HEK293 (cell line): ENCODE measurements around the gene TMPRSS4.

Source experiments
- CTCF ChIA-PET: fragments of 350-600 bp; formaldehyde crosslinking; extraction: SDS; loops from one replicate; lab custom pipeline; 2021; ENCODE audit warnings: antibody characterized with exemption; lab: Yijun Ruan, JAX
- POLR2A ChIA-PET: fragments of 300-600 bp; formaldehyde crosslinking; extraction: SDS; loops from one replicate; lab custom pipeline; 2020; ENCODE audit warnings: antibody characterized with exemption, inconsistent platforms; lab: Yijun Ruan, JAX
- H3K27ac ChIP-seq: fragments of 200-500 bp; sonication (Bioruptor generic); 2 replicates; pipeline ENCODE4 v1.5.1; 2014; ENCODE audit warnings: low read depth, low read length, control low read depth, inconsistent platforms; ENCODE audit errors: extremely low read depth
- H3K36me3 ChIP-seq, 2 experiments: fragments of 200-500 bp in 1 of 2; sonication (Bioruptor generic) in 1 of 2; 1 replicate in 1 of 2; 2 replicates in 1 of 2; pipeline ENCODE4 v1.5.1; 2014 to 2017; ENCODE audit warnings: inconsistent platforms in 2 of 2, low read length in 2 of 2; ENCODE audit not compliant: control insufficient read depth in 2 of 2, insufficient read depth in 1 of 2
- H3K4me1 ChIP-seq: fragments of 200-500 bp; sonication (Bioruptor generic); 2 replicates; pipeline ENCODE4 v1.5.1; 2014; ENCODE audit warnings: mild to moderate bottlenecking, low read length, inconsistent platforms; ENCODE audit not compliant: control insufficient read depth, insufficient read depth
- H3K4me3 ChIP-seq: 2 replicates; pipeline ENCODE4 v1.5.1; 2011; ENCODE audit warnings: low read depth, mild to moderate bottlenecking, control low read depth, low read length, moderate library complexity
- H3K9me3 ChIP-seq: fragments of 200-500 bp; sonication (Bioruptor generic); 2 replicates; pipeline ENCODE4 v1.5.1; 2014; ENCODE audit warnings: low read depth, low read length, inconsistent platforms; ENCODE audit not compliant: control insufficient read depth, insufficient read depth
- KLF1 ChIP-seq: fragments of 450-650 bp; formaldehyde crosslinking; IDR thresholded peaks from 2 replicates; pipeline ENCODE4 v1.5.1; 2016; ENCODE audit warnings: missing biosample characterization, missing genetic modification characterization
- KLF17 ChIP-seq: fragments of 450-650 bp; formaldehyde crosslinking; IDR thresholded peaks from 2 replicates; pipeline ENCODE4 v1.5.1; 2016; ENCODE audit warnings: missing biosample characterization, missing genetic modification characterization
- PRDM10 ChIP-seq: fragments of 450-650 bp; formaldehyde crosslinking; IDR thresholded peaks from 2 replicates; pipeline ENCODE4 v1.5.1; 2016; ENCODE audit warnings: missing biosample characterization, missing genetic modification characterization
- SP7 ChIP-seq: fragments of 450-650 bp; formaldehyde crosslinking; IDR thresholded peaks from 2 replicates; pipeline ENCODE4 v1.5.1; 2016; ENCODE audit warnings: missing biosample characterization, missing genetic modification characterization
- ZBTB10 ChIP-seq: fragments of 450-650 bp; formaldehyde crosslinking; IDR thresholded peaks from 2 replicates; pipeline ENCODE4 v1.5.1; 2016; ENCODE audit warnings: missing biosample characterization, missing genetic modification characterization
- ZBTB20 ChIP-seq: fragments of 450-650 bp; formaldehyde crosslinking; IDR thresholded peaks from 2 replicates; pipeline ENCODE4 v1.5.1; 2016; ENCODE audit warnings: missing biosample characterization, missing genetic modification characterization
- ZIC2 ChIP-seq: fragments of 450-650 bp; formaldehyde crosslinking; IDR thresholded peaks from 2 replicates; pipeline ENCODE4 v1.5.1; 2016; ENCODE audit warnings: missing biosample characterization, missing genetic modification characterization
- ZNF335 ChIP-seq: fragments of 450-650 bp; formaldehyde crosslinking; conservative IDR thresholded peaks from 2 replicates; pipeline ENCODE4 v1.5.1; 2016; ENCODE audit warnings: missing biosample characterization, missing genetic modification characterization
- ZNF398 ChIP-seq: fragments of 450-650 bp; formaldehyde crosslinking; IDR thresholded peaks from 2 replicates; pipeline ENCODE4 v1.5.1; 2017; ENCODE audit warnings: missing biosample characterization, missing genetic modification characterization
- TF ChIP-seq, protein P1 (sequence below): fragments of 450-650 bp; formaldehyde crosslinking; IDR thresholded peaks from 2 replicates; pipeline ENCODE4 v1.5.1; 2016; ENCODE audit warnings: missing biosample characterization, missing genetic modification characterization, low read depth

TMPRSS4 gene

GRCh38 chr11:118128721-118129470 is 52.0 kb downstream of the TMPRSS4 start:
- ChIA-PET CTCF (interaction anchor here (1.0 to 1.2 kb wide), 3 partner anchors 17 to 76 kb away, joined by 3 to 4 read pairs (median 3); no protein-coding TSS in a partner anchor), POLR2A (interaction anchor here (1.4 kb wide), 1 partner anchor 13 kb away, joined by 3 read pairs; no protein-coding TSS in a partner anchor)
- Histone ChIP-seq H3K4me1 (peaks cover 5% of the 10 kb centered on the region; the same call in 1 of the 2 replicates), H3K9me3 (no peaks in the 10 kb centered on the region), H3K27ac (no peak overlapping the region), H3K4me3 (no peak overlapping the region), H3K36me3 (no peaks in the 10 kb centered on the region)
- 0 out of 2 replicates have a peak, but pooled peaks have one; percentile 3 for TF ChIP-seq ZNF335
- no peak for TF ChIP-seq ZBTB10 (tag by site-specific recombination)
- TF ChIP-seq ZNF398 (tag by site-specific recombination): 0 out of 2 replicates have a peak, but pooled peaks have one; percentile 9
- 0 out of 2 replicates have a peak, but pooled peaks have one; percentile 20 for TF ChIP-seq ZBTB20 (tag by site-specific recombination)

DNA sequence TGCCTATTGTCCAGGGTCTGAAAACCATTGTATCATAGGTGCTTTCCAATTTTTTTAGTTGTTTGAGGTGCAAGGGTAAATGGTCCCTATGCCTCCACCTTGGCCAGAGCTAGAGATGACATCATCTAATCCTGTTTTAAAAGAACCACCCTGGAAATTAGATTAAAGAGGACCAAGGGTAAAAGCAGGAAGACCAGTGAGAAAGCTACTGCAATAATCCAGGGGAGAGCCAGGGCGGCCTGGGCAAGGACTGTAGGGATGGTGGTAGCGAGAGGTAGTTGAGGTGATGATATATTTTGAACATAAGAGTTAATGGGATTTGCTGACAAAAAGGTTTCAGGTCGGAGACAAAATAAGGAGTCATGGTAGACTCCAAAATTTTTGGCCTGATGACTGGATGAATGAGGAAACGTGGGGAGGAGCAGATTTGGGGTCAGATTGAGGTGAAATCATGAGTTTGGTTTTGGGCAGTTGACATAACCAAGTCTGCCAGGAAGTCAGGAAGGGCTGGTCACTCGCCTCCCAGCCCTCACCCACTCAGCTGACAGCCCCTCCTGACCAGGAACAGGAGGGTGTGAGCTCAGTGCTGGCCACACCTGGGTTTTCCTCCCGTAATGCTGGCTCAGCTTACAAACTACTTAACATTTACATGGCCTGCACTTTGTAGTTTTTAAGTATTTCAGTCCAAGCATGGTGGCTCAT is 52.7 kb downstream of the TMPRSS4 start:
- ChIA-PET CTCF (interaction anchor here (1.0 to 1.2 kb wide), 3 partner anchors 16 to 77 kb away, joined by 3 to 4 read pairs (median 3); no protein-coding TSS in a partner anchor), POLR2A (interaction anchor here (1.4 kb wide), 1 partner anchor 12 kb away, joined by 3 read pairs; no protein-coding TSS in a partner anchor)
- no peak overlapping the region for H3K27ac ChIP-seq
- H3K9me3 ChIP-seq: no peaks in the 10 kb centered on the region
- H3K36me3 ChIP-seq: no peaks in the 10 kb centered on the region
- H3K4me3 ChIP-seq: no peak overlapping the region
- TF ChIP-seq ZIC2 (tag by site-specific recombination) (no peak), KLF1 (peak; percentile 51), ZNF335 (0 out of 2 replicates have a peak, but pooled peaks have one; percentile 24), PRDM10 (tag by site-specific recombination) (peak; percentile 50), SP7 (no peak), KLF17 (peak; percentile 12; the same call in 1 of the 2 replicates)
- TF ChIP-seq, protein P1, sequence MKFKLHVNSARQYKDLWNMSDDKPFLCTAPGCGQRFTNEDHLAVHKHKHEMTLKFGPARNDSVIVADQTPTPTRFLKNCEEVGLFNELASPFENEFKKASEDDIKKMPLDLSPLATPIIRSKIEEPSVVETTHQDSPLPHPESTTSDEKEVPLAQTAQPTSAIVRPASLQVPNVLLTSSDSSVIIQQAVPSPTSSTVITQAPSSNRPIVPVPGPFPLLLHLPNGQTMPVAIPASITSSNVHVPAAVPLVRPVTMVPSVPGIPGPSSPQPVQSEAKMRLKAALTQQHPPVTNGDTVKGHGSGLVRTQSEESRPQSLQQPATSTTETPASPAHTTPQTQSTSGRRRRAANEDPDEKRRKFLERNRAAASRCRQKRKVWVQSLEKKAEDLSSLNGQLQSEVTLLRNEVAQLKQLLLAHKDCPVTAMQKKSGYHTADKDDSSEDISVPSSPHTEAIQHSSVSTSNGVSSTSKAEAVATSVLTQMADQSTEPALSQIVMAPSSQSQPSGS (tag by site-specific recombination): peak; percentile 87
- peaks cover 5% of the 10 kb centered on the region; the same call in 1 of the 2 replicates for H3K4me1 ChIP-seq
